Measurements from ENCODE around the gene MAF. TPM values are rescaled to one million over a fixed set of nuclear protein-coding genes. Genes with fewer than 3 reads are reported as not detected.

MAF gene
- total and polyA plus RNA-seq, 9 donors, result 41.1 to 196 (median 75.2) TPM

GRCh38 chr16:79563921-79564320 is 36.6 kb downstream of the MAF start:
- no peak overlapping the region for H3K4me3 ChIP-seq
- no peaks in the 10 kb centered on the region for H3K27me3 ChIP-seq
- intact Hi-C loops (cut with DNase I), result no loop called here
- no peak for DNase-seq
- no peaks in the 10 kb centered on the region for H3K9me3 ChIP-seq
- no peak for TF ChIP-seq POLR2A (IDR thresholded peaks at IDR 0.05)
- WGBS, 3 donors, result 73 to 79% (median 78%) methylated on average over 4 of the region's 4 CpGs
- H3K36me3 ChIP-seq, result no peaks in the 10 kb centered on the region
- H3K4me1 ChIP-seq (ENCODE audit: insufficient read depth), result no peaks in the 10 kb centered on the region
- no peak overlapping the region for H3K27ac ChIP-seq

- no peak overlapping the region for H3K27ac ChIP-seq
- no peaks in the 10 kb centered on the region for H3K27me3 ChIP-seq
- H3K9me3 ChIP-seq, result no peaks in the 10 kb centered on the region
- 92 to 93% (median 92%) methylated on average over 5 of the region's 5 CpGs for WGBS, 3 donors
- TF ChIP-seq EP300 (IDR thresholded peaks at IDR 0.05), result no peak
- TF ChIP-seq CTCF (IDR thresholded peaks at IDR 0.05), result no peak
- TF ChIP-seq POLR2A (IDR thresholded peaks at IDR 0.05), result no peak
- H3K4me3 ChIP-seq, result no peak overlapping the region
- intact Hi-C loops (cut with DNase I), result no loop called here
- no peaks in the 10 kb centered on the region for H3K36me3 ChIP-seq
- DNase-seq, result no peak
- no peaks in the 10 kb centered on the region for H3K4me1 ChIP-seq (ENCODE audit: insufficient read depth)
Observed at GRCh38 chr16:79562166-79562823, 38.2 kb downstream of the MAF start.

- no peak overlapping the region for H3K4me3 ChIP-seq
- no peak for DNase-seq
- no peaks in the 10 kb centered on the region for H3K9me3 ChIP-seq
- no peaks in the 10 kb centered on the region for H3K27me3 ChIP-seq
- intact Hi-C loops (cut with DNase I), result no loop called here
- H3K36me3 ChIP-seq, result no peaks in the 10 kb centered on the region
- H3K4me1 ChIP-seq (ENCODE audit: insufficient read depth), result no peaks in the 10 kb centered on the region
- TF ChIP-seq EP300 (IDR thresholded peaks at IDR 0.05), result no peak
- no peak for TF ChIP-seq POLR2A (IDR thresholded peaks at IDR 0.05)
- H3K27ac ChIP-seq, result no peak overlapping the region
- WGBS, 3 donors, result 93 to 94% (median 94%) methylated on average over 5 of the region's 5 CpGs
Observed at GRCh38 chr16:79561729-79562128, 38.8 kb downstream of the MAF start.

GRCh38 chr16:79560923-79561322 is 39.6 kb downstream of the MAF start:
- Histone ChIP-seq H3K36me3 (no peaks in the 10 kb centered on the region), H3K27me3 (no peaks in the 10 kb centered on the region), H3K4me1 (ENCODE audit: insufficient read depth) (no peaks in the 10 kb centered on the region), H3K9me3 (no peaks in the 10 kb centered on the region), H3K4me3 (no peak overlapping the region), H3K27ac (no peak overlapping the region)
- 87 to 91% (median 87%) methylated on average over 1 of the region's 1 CpG for WGBS, 3 donors
- intact Hi-C loops (cut with DNase I), result no loop called here
- TF ChIP-seq CTCF (IDR thresholded peaks at IDR 0.05), result no peak
- TF ChIP-seq EP300 (IDR thresholded peaks at IDR 0.05), result no peak
- TF ChIP-seq POLR2A (IDR thresholded peaks at IDR 0.05), result no peak
- no peak for DNase-seq

GRCh38 chr16:79560318-79560717 is 40.2 kb downstream of the MAF start:
- WGBS, 3 donors, result 37 to 49% (median 45%) methylated on average over 2 of the region's 2 CpGs

More at GRCh38 chr16:79560318-79560717, 40.2 kb downstream of the MAF start:
- H3K36me3 ChIP-seq, result no peaks in the 10 kb centered on the region
- no peaks in the 10 kb centered on the region for H3K27me3 ChIP-seq
- DNase-seq, result no peak
- no peak overlapping the region for H3K27ac ChIP-seq
- no peak overlapping the region for H3K4me3 ChIP-seq
- no peak for TF ChIP-seq EP300 (IDR thresholded peaks at IDR 0.05)
- TF ChIP-seq POLR2A (IDR thresholded peaks at IDR 0.05), result no peak
- TF ChIP-seq CTCF (IDR thresholded peaks at IDR 0.05), result no peak
- no peaks in the 10 kb centered on the region for H3K9me3 ChIP-seq
- H3K4me1 ChIP-seq (ENCODE audit: insufficient read depth), result no peaks in the 10 kb centered on the region
- intact Hi-C loops (cut with DNase I), result no loop called here
